CD14-positive monocyte (primary cell): ENCODE results near the gene CREB1. TPM values are rescaled to one million over a fixed set of nuclear protein-coding genes. Genes with fewer than 3 reads are reported as not detected.

ENCODE experiments used
- DNase-seq, 3 donors: peaks; one replicate each; pipeline ENCODE4 v3.0.0-alpha.2; 2011 to 2022
- H2AFZ ChIP-seq: 2 replicates; pipeline ENCODE4 v1.6.0; 2012; ENCODE audit warnings: mild to moderate bottlenecking, low read depth, low read length, inconsistent platforms; ENCODE audit not compliant: insufficient read depth, poor library complexity, severe bottlenecking
- H3K27ac ChIP-seq, 2 donors: 1 replicate in 1 of 2; 2 replicates in 1 of 2; pipeline ENCODE4 v1.5.1; 2012 to 2013; ENCODE audit warnings: low read length in 2 of 2, control low read depth in 1 of 2, inconsistent platforms in 1 of 2, low read depth in 1 of 2, mild to moderate bottlenecking in 1 of 2
- H3K27me3 ChIP-seq, 2 donors: one replicate each; pipeline versions ENCODE4 v1.6.0 to v1.6.1; 2011 to 2013; ENCODE audit warnings: low read length in 2 of 2; ENCODE audit not compliant: control insufficient read depth in 2 of 2, insufficient read depth in 2 of 2
- H3K36me3 ChIP-seq, 2 donors: replicated peaks in 1 of 2; 1 replicate in 1 of 2; 2 replicates in 1 of 2; pipeline versions ENCODE4 v1.5.1 to v1.6.1; 2012 to 2013; ENCODE audit warnings: low read length in 2 of 2, control low read depth in 1 of 2, inconsistent platforms in 1 of 2, mild to moderate bottlenecking in 1 of 2; ENCODE audit not compliant: insufficient read depth in 2 of 2, control insufficient read depth in 1 of 2
- H3K4me1 ChIP-seq, 2 donors: 1 replicate in 1 of 2; 2 replicates in 1 of 2; pipeline versions ENCODE4 v1.5.1 to v1.6.1; 2012 to 2013; ENCODE audit warnings: low read length in 2 of 2, control low read depth in 1 of 2, inconsistent platforms in 1 of 2, mild to moderate bottlenecking in 1 of 2, moderate library complexity in 1 of 2; ENCODE audit not compliant: insufficient read depth in 2 of 2, control insufficient read depth in 1 of 2
- H3K4me2 ChIP-seq: replicated peaks from 2 replicates; pipeline ENCODE3; 2012; ENCODE audit warnings: low read length, moderate library complexity, mild to moderate bottlenecking; ENCODE audit not compliant: poor library complexity, severe bottlenecking; ENCODE audit errors: extremely low read depth
- H3K4me3 ChIP-seq, 3 experiments: fragments of 200-600 bp in 1 of 3; sonication (generic) in 1 of 3; replicated peaks in 1 of 3; 1 replicate in 2 of 3; 2 replicates in 1 of 3; pipeline ENCODE4 v1.5.1; 2011 to 2013; ENCODE audit warnings: low read length in 3 of 3, mild to moderate bottlenecking in 3 of 3, control low read depth in 2 of 3, low read depth in 2 of 3, inconsistent platforms in 1 of 3, moderate library complexity in 1 of 3
- H3K79me2 ChIP-seq: 2 replicates; pipeline ENCODE4 v1.6.0; 2012; ENCODE audit warnings: mild to moderate bottlenecking, control low read depth, inconsistent platforms, low read length, moderate library complexity; ENCODE audit not compliant: insufficient read depth
- H3K9ac ChIP-seq: 2 replicates; pipeline ENCODE4 v1.6.0; 2017; ENCODE audit warnings: low read length, mild to moderate bottlenecking; ENCODE audit not compliant: insufficient read depth, poor library complexity, severe bottlenecking
- H3K9me3 ChIP-seq, 2 donors: replicated peaks in 1 of 2; 1 replicate in 1 of 2; 2 replicates in 1 of 2; pipeline versions ENCODE4 v1.5.1 to v1.6.1; 2012 to 2013; ENCODE audit warnings: low read length in 2 of 2, control low read depth in 1 of 2; ENCODE audit not compliant: control insufficient read depth in 1 of 2, insufficient read depth in 1 of 2
- H4K20me1 ChIP-seq: 2 replicates; pipeline ENCODE4 v1.6.0; 2012; ENCODE audit warnings: mild to moderate bottlenecking, low read length, control low read depth, moderate library complexity; ENCODE audit not compliant: insufficient read depth
- H3K27ac Mint-ChIP-seq, 7 donors: one replicate each; pipeline ENCODE4 v1.8.0; 2020; ENCODE audit warnings: mild to moderate bottlenecking in 7 of 7, mixed read lengths in 7 of 7, moderate library complexity in 6 of 7, inconsistent platforms in 2 of 7
- H3K27me3 Mint-ChIP-seq, 3 donors: one replicate each; pipeline ENCODE4 v1.8.0; 2021 to 2022; ENCODE audit warnings: low read depth in 3 of 3, mild to moderate bottlenecking in 3 of 3, mixed read lengths in 3 of 3, moderate library complexity in 3 of 3, inconsistent platforms in 1 of 3
- H3K36me3 Mint-ChIP-seq, 2 donors: one replicate each; pipeline ENCODE4 v1.8.0; 2020; ENCODE audit warnings: mixed read lengths in 2 of 2, inconsistent platforms in 1 of 2, mild to moderate bottlenecking in 1 of 2
- H3K4me1 Mint-ChIP-seq: one replicate; pipeline ENCODE4 v1.8.0; 2020; ENCODE audit warnings: mild to moderate bottlenecking, mixed read lengths
- H3K4me3 Mint-ChIP-seq, 2 donors: one replicate each; pipeline ENCODE4 v1.8.0; 2020; ENCODE audit warnings: mild to moderate bottlenecking in 2 of 2, mixed read lengths in 2 of 2, moderate library complexity in 1 of 2
- H3K9me3 Mint-ChIP-seq, 7 donors: one replicate each; pipeline ENCODE4 v1.8.0; 2020 to 2022; ENCODE audit warnings: mixed read lengths in 7 of 7, mild to moderate bottlenecking in 6 of 7, moderate library complexity in 6 of 7, inconsistent platforms in 2 of 7
- CTCF ChIP-seq: fragments of 200-600 bp; IDR thresholded peaks from one replicate; pipeline ENCODE4 v1.8.0; 2022; ENCODE audit warnings: antibody characterized with exemption, mild to moderate bottlenecking
- WGBS: methylation state at CpG from one replicate; pipeline ENCODE4 v1.1.5; 2013; ENCODE audit warnings: missing lambda C conversion rate; ENCODE audit not compliant: insufficient coverage; 5-methylcytosine and 5-hydroxymethylcytosine counted together
- intact Hi-C, 2 donors: fragments of 100-400 bp; cut with micrococcal nuclease; formaldehyde crosslinking; loops; one replicate each; pipeline versions ENCODE4 v1.15.0 to v1.15.1; 2023
- polyA plus RNA-seq, 3 donors: library from polyadenylated mRNA; depleted of rRNA in 1 of 3; unstranded in 2 of 3; stranded (reverse) in 1 of 3; fragments of 300-500 nt in 2 of 3; fragments of >200 nt in 1 of 3; fragmentation: Illumina TruSeq in 2 of 3; gene quantifications; 1 replicate in 2 of 3; 2 replicates in 1 of 3; pipeline ENCODE4 v1.2.3, GENCODE V29; 2012 to 2021

The CREB1 gene
- polyA plus RNA-seq, 3 donors = 43.3 to 60.5 (median 55.2) TPM

- no peak overlapping the region for H3K27ac ChIP-seq
- no peaks in the 10 kb centered on the region for H3K4me1 ChIP-seq
- WGBS = 100% methylated on average over 1 of the region's 7 CpGs
- H3K79me2 ChIP-seq = no peaks in the 10 kb centered on the region
- no peaks in the 10 kb centered on the region for H3K9me3 ChIP-seq
- H3K36me3 ChIP-seq = peaks cover 0 to 29% of the 10 kb centered on the region in 2 donors
- no peak overlapping the region for H3K9ac ChIP-seq
- intact Hi-C loops = no loop called here
- Mint-ChIP-seq H3K27me3 (peaks cover 0 to 1% (median 0%) of the 10 kb centered on the region in 3 donors), H3K4me3 (no peak overlapping the region), H3K9me3 (peaks cover 0 to 4% (median 0%) of the 10 kb centered on the region in 7 donors), H3K27ac (peak overlapping the region in 1 of 7 donors; percentile 40), H3K36me3 (peaks cover 14 to 27% of the 10 kb centered on the region in 2 donors), H3K4me1 (no peaks in the 10 kb centered on the region)
- no peak overlapping the region for H3K4me3 ChIP-seq
- no peak overlapping the region for H3K4me2 ChIP-seq
- no peak overlapping the region for H2AFZ ChIP-seq
- TF ChIP-seq CTCF = no peak
- peaks cover 20% of the 10 kb centered on the region for H4K20me1 ChIP-seq
- DNase-seq = no peak
- no peaks in the 10 kb centered on the region for H3K27me3 ChIP-seq
Measured at GRCh38 chr2:207606399-207606798, 76.6 kb downstream of the CREB1 start.

GRCh38 chr2:207606829-207607228 is 77.1 kb downstream of the CREB1 start:
- peak overlapping the region in 2 of 7 donors; percentile 73 to 77 for H3K27ac Mint-ChIP-seq

More at GRCh38 chr2:207606829-207607228, 77.1 kb downstream of the CREB1 start:
- Histone ChIP-seq H3K4me1 (no peaks in the 10 kb centered on the region), H3K9me3 (no peaks in the 10 kb centered on the region), H2AFZ (no peak overlapping the region), H4K20me1 (peaks cover 20% of the 10 kb centered on the region), H3K4me3 (no peak overlapping the region), H3K79me2 (no peaks in the 10 kb centered on the region), H3K27me3 (no peaks in the 10 kb centered on the region), H3K36me3 (peaks cover 0 to 26% of the 10 kb centered on the region in 2 donors), H3K27ac (no peak overlapping the region), H3K9ac (no peak overlapping the region), H3K4me2 (no peak overlapping the region)
- H3K4me1 Mint-ChIP-seq = no peaks in the 10 kb centered on the region
- no peak overlapping the region for H3K4me3 Mint-ChIP-seq
- intact Hi-C loops = no loop called here
- peaks cover 12 to 23% of the 10 kb centered on the region in 2 donors for H3K36me3 Mint-ChIP-seq
- TF ChIP-seq CTCF = no peak
- H3K27me3 Mint-ChIP-seq = peaks cover 0 to 1% (median 0%) of the 10 kb centered on the region in 3 donors
- peaks cover 0 to 4% (median 0%) of the 10 kb centered on the region in 7 donors for H3K9me3 Mint-ChIP-seq
- DNase-seq = no peak
- no CpG with 5 or more reads among the region's 5 CpGs for WGBS
